Neutrophil (primary cell): ENCODE measurements around the gene TSEN15.

Experiments
- H3K27ac ChIP-seq: fragments of 200-600 bp; sonication (generic); 2 replicates; pipeline ENCODE4 v1.5.1; 2016; ENCODE audit warnings: mild to moderate bottlenecking, moderate library complexity
- H3K27me3 ChIP-seq: fragments of 200-600 bp; sonication (generic); 2 replicates; pipeline ENCODE4 v1.6.0; 2016; ENCODE audit warnings: mild to moderate bottlenecking
- H3K36me3 ChIP-seq: fragments of 200-600 bp; sonication (generic); 2 replicates; pipeline ENCODE4 v1.5.1; 2017
- H3K4me1 ChIP-seq, 2 experiments: fragments of 200-600 bp in 1 of 2; sonication (generic) in 1 of 2; 1 replicate in 1 of 2; 2 replicates in 1 of 2; pipeline versions ENCODE4 v1.5.1 to v1.6.1; 2013 to 2016; ENCODE audit warnings: low read depth in 1 of 2, low read length in 1 of 2, mild to moderate bottlenecking in 1 of 2, moderate library complexity in 1 of 2; ENCODE audit not compliant: control insufficient read depth in 1 of 2, insufficient read depth in 1 of 2
- H3K4me3 ChIP-seq, 2 experiments: fragments of 200-600 bp in 1 of 2; sonication (generic) in 1 of 2; 1 replicate in 1 of 2; 2 replicates in 1 of 2; pipeline ENCODE4 v1.5.1; 2013 to 2016; ENCODE audit warnings: low read depth in 1 of 2, low read length in 1 of 2, mild to moderate bottlenecking in 1 of 2, moderate library complexity in 1 of 2
- H3K9me3 ChIP-seq: fragments of 200-600 bp; sonication (generic); 2 replicates; pipeline ENCODE4 v1.5.1; 2016
- CTCF ChIP-seq: fragments of 200-600 bp; sonication (generic); IDR thresholded peaks from 2 replicates; pipeline ENCODE4 v1.5.1; 2016; ENCODE audit warnings: antibody characterized with exemption

The TSEN15 gene

GRCh38 chr1:184118046-184118445 lies 66.5 kb downstream of the TSEN15 start:
- H3K4me1 ChIP-seq: no peaks in the 10 kb centered on the region
- H3K4me3 ChIP-seq: no peak overlapping the region
- no peak overlapping the region for H3K27ac ChIP-seq
- H3K27me3 ChIP-seq: no peaks in the 10 kb centered on the region
- no peaks in the 10 kb centered on the region for H3K9me3 ChIP-seq
- H3K36me3 ChIP-seq: no peaks in the 10 kb centered on the region
- TF ChIP-seq CTCF: no peak
